Astrocyte (in vitro differentiated cells and primary cell): ENCODE results near the gene QSER1. TPM values are rescaled to one million over a fixed set of nuclear protein-coding genes. Genes with fewer than 3 reads are reported as not detected.
A peak's percentile ranks its signal among the peaks of the same experiment; 100 is the strongest.

Source experiments
- DNase-seq: peaks from one replicate; pipeline ENCODE4 v3.0.0-alpha.2; 2010; ENCODE audit warnings: low read depth
- FAIRE-seq: peaks from 2 replicates; lab custom pipeline; 2011; peaks lifted over from hg19 to GRCh38; lab: Jason Lieb, UNC
- H2AFZ ChIP-seq: 2 replicates; pipeline ENCODE4 v1.6.0; 2012; ENCODE audit warnings: low read depth, low read length, inconsistent platforms
- H3K27ac ChIP-seq: 2 replicates; pipeline ENCODE4 v1.5.1; 2011; ENCODE audit warnings: low read depth, low read length, inconsistent platforms
- H3K27me3 ChIP-seq: 2 replicates; pipeline ENCODE4 v1.6.0; 2011; ENCODE audit warnings: low read length, inconsistent platforms; ENCODE audit not compliant: insufficient read depth
- H3K36me3 ChIP-seq: 2 replicates; pipeline ENCODE4 v1.5.1; 2011; ENCODE audit warnings: low read length, inconsistent platforms; ENCODE audit not compliant: insufficient read depth
- H3K4me1 ChIP-seq: 2 replicates; pipeline ENCODE4 v1.5.1; 2011; ENCODE audit warnings: low read length, inconsistent platforms; ENCODE audit not compliant: insufficient read depth
- H3K4me2 ChIP-seq: 2 replicates; pipeline ENCODE4 v1.6.0; 2012; ENCODE audit warnings: low read length, inconsistent platforms
- H3K4me3 ChIP-seq: 2 replicates; pipeline ENCODE4 v1.5.1; 2011; ENCODE audit warnings: low read depth, mild to moderate bottlenecking, low read length, inconsistent platforms; ENCODE audit not compliant: insufficient read depth
- H3K79me2 ChIP-seq: 2 replicates; pipeline ENCODE4 v1.6.0; 2012; ENCODE audit warnings: mild to moderate bottlenecking, low read length, inconsistent platforms; ENCODE audit not compliant: insufficient read depth
- H3K9ac ChIP-seq: 2 replicates; pipeline ENCODE4 v1.6.0; 2012; ENCODE audit warnings: mild to moderate bottlenecking, low read length, inconsistent platforms
- H3K9me3 ChIP-seq: 2 replicates; pipeline ENCODE4 v1.5.1; 2012; ENCODE audit warnings: low read depth, mild to moderate bottlenecking, low read length, inconsistent platforms; ENCODE audit not compliant: insufficient read depth
- H4K20me1 ChIP-seq: 2 replicates; pipeline ENCODE4 v1.6.0; 2012; ENCODE audit warnings: low read length, inconsistent platforms; ENCODE audit not compliant: insufficient read depth
- H3K27ac Mint-ChIP-seq: one replicate; pipeline ENCODE4 v1.8.0; 2021; ENCODE audit warnings: mild to moderate bottlenecking, mixed read lengths; ENCODE audit not compliant: unreplicated experiment
- H3K27me3 Mint-ChIP-seq: one replicate; pipeline ENCODE4 v1.8.0; 2021; ENCODE audit warnings: low read depth, mixed read lengths; ENCODE audit not compliant: unreplicated experiment
- H3K36me3 Mint-ChIP-seq: one replicate; pipeline ENCODE4 v1.8.0; 2021; ENCODE audit warnings: low read depth, mixed read lengths; ENCODE audit not compliant: unreplicated experiment
- H3K4me1 Mint-ChIP-seq: one replicate; pipeline ENCODE4 v1.8.0; 2021; ENCODE audit warnings: low read depth, mixed read lengths; ENCODE audit not compliant: unreplicated experiment
- H3K4me3 Mint-ChIP-seq: one replicate; pipeline ENCODE4 v1.8.0; 2021; ENCODE audit warnings: mild to moderate bottlenecking, moderate library complexity, mixed read lengths; ENCODE audit not compliant: unreplicated experiment
- H3K9me3 Mint-ChIP-seq: one replicate; pipeline ENCODE4 v1.8.0; 2021; ENCODE audit warnings: mild to moderate bottlenecking, mixed read lengths; ENCODE audit not compliant: unreplicated experiment
- EZH2 ChIP-seq: IDR thresholded peaks from 2 replicates; pipeline ENCODE4 v1.6.1; 2012; ENCODE audit warnings: mild to moderate bottlenecking, low read length, inconsistent platforms; ENCODE audit not compliant: insufficient read depth
- total RNA-seq: library from RNA; stranded (reverse); gene quantifications from 2 replicates; pipeline ENCODE4 v1.2.1, GENCODE V29; 2021
- TF ChIP-seq, protein P1 (sequence below): IDR thresholded peaks from 2 replicates; pipeline ENCODE4 v1.5.1; 2011; ENCODE audit warnings: low read depth, mild to moderate bottlenecking, inconsistent platforms, low read length, moderate library complexity; ENCODE audit not compliant: insufficient read depth

QSER1 gene
- total RNA-seq, 1 donor from 2014 or later, result 35.7 TPM

DNA sequence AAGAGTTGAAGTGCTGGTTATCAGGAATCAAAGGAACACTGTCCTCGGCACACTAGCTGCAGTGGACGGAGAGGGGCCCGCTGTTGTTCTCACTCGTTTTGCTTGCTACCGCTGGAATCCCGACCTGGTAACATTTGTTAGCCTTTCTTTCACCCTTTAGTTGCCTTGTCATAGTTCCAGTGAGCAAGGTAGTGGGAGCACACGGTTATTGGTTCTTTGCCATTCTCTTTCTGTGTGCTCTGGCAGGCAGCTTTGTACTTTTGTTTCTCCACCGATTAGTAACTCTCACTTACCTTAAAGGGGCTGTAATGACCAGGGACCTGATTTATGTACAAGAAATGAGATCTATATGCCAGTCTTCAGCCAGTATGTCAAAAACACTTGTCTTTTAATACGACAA lies 124.9 kb downstream of the QSER1 start:
- Histone ChIP-seq H3K4me3 (no peak overlapping the region), H3K79me2 (peaks cover 6% of the 10 kb centered on the region), H2AFZ (no peak overlapping the region), H3K27me3 (no peaks in the 10 kb centered on the region), H3K4me2 (peak overlapping the region; percentile 89), H3K36me3 (no peaks in the 10 kb centered on the region), H3K27ac (no peak overlapping the region), H4K20me1 (no peaks in the 10 kb centered on the region), H3K4me1 (peaks cover 5% of the 10 kb centered on the region), H3K9me3 (no peaks in the 10 kb centered on the region), H3K9ac (no peak overlapping the region)
- H3K27ac Mint-ChIP-seq, result no peak overlapping the region
- peaks cover 5% of the 10 kb centered on the region for H3K9me3 Mint-ChIP-seq
- H3K4me1 Mint-ChIP-seq, result peaks cover 4% of the 10 kb centered on the region
- H3K36me3 Mint-ChIP-seq, result no peaks in the 10 kb centered on the region
- H3K4me3 Mint-ChIP-seq, result no peak overlapping the region
- H3K27me3 Mint-ChIP-seq, result peaks cover 8% of the 10 kb centered on the region
- TF ChIP-seq, protein P1, sequence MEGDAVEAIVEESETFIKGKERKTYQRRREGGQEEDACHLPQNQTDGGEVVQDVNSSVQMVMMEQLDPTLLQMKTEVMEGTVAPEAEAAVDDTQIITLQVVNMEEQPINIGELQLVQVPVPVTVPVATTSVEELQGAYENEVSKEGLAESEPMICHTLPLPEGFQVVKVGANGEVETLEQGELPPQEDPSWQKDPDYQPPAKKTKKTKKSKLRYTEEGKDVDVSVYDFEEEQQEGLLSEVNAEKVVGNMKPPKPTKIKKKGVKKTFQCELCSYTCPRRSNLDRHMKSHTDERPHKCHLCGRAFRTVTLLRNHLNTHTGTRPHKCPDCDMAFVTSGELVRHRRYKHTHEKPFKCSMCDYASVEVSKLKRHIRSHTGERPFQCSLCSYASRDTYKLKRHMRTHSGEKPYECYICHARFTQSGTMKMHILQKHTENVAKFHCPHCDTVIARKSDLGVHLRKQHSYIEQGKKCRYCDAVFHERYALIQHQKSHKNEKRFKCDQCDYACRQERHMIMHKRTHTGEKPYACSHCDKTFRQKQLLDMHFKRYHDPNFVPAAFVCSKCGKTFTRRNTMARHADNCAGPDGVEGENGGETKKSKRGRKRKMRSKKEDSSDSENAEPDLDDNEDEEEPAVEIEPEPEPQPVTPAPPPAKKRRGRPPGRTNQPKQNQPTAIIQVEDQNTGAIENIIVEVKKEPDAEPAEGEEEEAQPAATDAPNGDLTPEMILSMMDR, result no peak
- no peak for TF ChIP-seq EZH2
- FAIRE-seq, result no peak
- no peak for DNase-seq

GRCh38 chr11:33017965-33018364 lies 125.4 kb downstream of the QSER1 start:
- no peak overlapping the region for H3K4me2 ChIP-seq
- peaks cover 4% of the 10 kb centered on the region for H3K4me1 Mint-ChIP-seq

GRCh38 chr11:33018840-33019239 lies 126.2 kb downstream of the QSER1 start:
- Histone ChIP-seq H4K20me1 (no peaks in the 10 kb centered on the region), H3K4me3 (no peak overlapping the region), H3K36me3 (no peaks in the 10 kb centered on the region), H3K4me2 (no peak overlapping the region), H3K4me1 (peaks cover 5% of the 10 kb centered on the region), H3K79me2 (peaks cover 6% of the 10 kb centered on the region), H3K27me3 (no peaks in the 10 kb centered on the region), H3K9me3 (no peaks in the 10 kb centered on the region), H3K9ac (no peak overlapping the region), H3K27ac (no peak overlapping the region), H2AFZ (no peak overlapping the region)
- no peak for FAIRE-seq
- peaks cover 4% of the 10 kb centered on the region for H3K4me1 Mint-ChIP-seq
- DNase-seq, result no peak
- H3K9me3 Mint-ChIP-seq, result peaks cover 3% of the 10 kb centered on the region
- no peaks in the 10 kb centered on the region for H3K36me3 Mint-ChIP-seq
- H3K27ac Mint-ChIP-seq, result no peak overlapping the region
- no peak overlapping the region for H3K4me3 Mint-ChIP-seq
- no peak for TF ChIP-seq EZH2
- TF ChIP-seq, protein P1, result no peak
- H3K27me3 Mint-ChIP-seq, result peaks cover 8% of the 10 kb centered on the region

More at GRCh38 chr11:33017965-33018364, 125.4 kb downstream of the QSER1 start:
- FAIRE-seq, result no peak
- Mint-ChIP-seq H3K27ac (no peak overlapping the region), H3K9me3 (peaks cover 5% of the 10 kb centered on the region), H3K36me3 (no peaks in the 10 kb centered on the region), H3K27me3 (peaks cover 8% of the 10 kb centered on the region), H3K4me3 (no peak overlapping the region)
- no peak for TF ChIP-seq EZH2
- TF ChIP-seq, protein P1, result no peak
- Histone ChIP-seq H3K27ac (no peak overlapping the region), H2AFZ (no peak overlapping the region), H3K9ac (no peak overlapping the region), H4K20me1 (no peaks in the 10 kb centered on the region), H3K36me3 (no peaks in the 10 kb centered on the region), H3K4me3 (no peak overlapping the region), H3K79me2 (peaks cover 6% of the 10 kb centered on the region), H3K9me3 (no peaks in the 10 kb centered on the region), H3K27me3 (no peaks in the 10 kb centered on the region), H3K4me1 (peaks cover 5% of the 10 kb centered on the region)
- no peak for DNase-seq
